ENCODE data around the gene STK32C.

STK32C gene

GRCh38 chr10:132242103-132242840 is 65.5 kb downstream of the STK32C start:
- DNase-seq = no peak

GRCh38 chr10:132241496-132241895 is 66.3 kb downstream of the STK32C start:
- no peak for DNase-seq

- no peak for DNase-seq
These were observed 66.7 kb downstream of the STK32C start for GRCh38 chr10:132241086-132241485.

- no peak for DNase-seq
These were observed 67.2 kb downstream of the STK32C start for GRCh38 chr10:132240581-132240980.

GRCh38 chr10:132240156-132240555 is 67.6 kb downstream of the STK32C start:
- DNase-seq = no peak

- no peak for DNase-seq
These were observed 68.4 kb downstream of the STK32C start for GRCh38 chr10:132239126-132240031.

- peak; percentile 76 for DNase-seq
These were observed 69.2 kb downstream of the STK32C start for GRCh38 chr10:132238371-132239125.

GRCh38 chr10:132237871-132238270 is 69.9 kb downstream of the STK32C start:
- DNase-seq = no peak

GRCh38 chr10:132237396-132237795 is 70.4 kb downstream of the STK32C start:
- no peak for DNase-seq

- DNase-seq = no peak
These were observed 70.9 kb downstream of the STK32C start for GRCh38 chr10:132236881-132237280.

- DNase-seq = no peak
These were observed 71.6 kb downstream of the STK32C start for GRCh38 chr10:132236161-132236560.

GRCh38 chr10:132234860-132235259 is 72.9 kb downstream of the STK32C start:
- no peak for DNase-seq

- no peak for DNase-seq
These were observed 74.2 kb downstream of the STK32C start for GRCh38 chr10:132233501-132234085.

GRCh38 chr10:132232981-132233380 is 74.8 kb downstream of the STK32C start:
- no peak for DNase-seq

GRCh38 chr10:132232023-132232951 is 75.5 kb downstream of the STK32C start:
- no peak for DNase-seq

GRCh38 chr10:132231656-132232022 is 76.1 kb downstream of the STK32C start:
- DNase-seq = no peak

- no peak for DNase-seq
These were observed 77.1 kb downstream of the STK32C start for GRCh38 chr10:132230557-132231210.

- no peak for DNase-seq
These were observed 77.8 kb downstream of the STK32C start for GRCh38 chr10:132229834-132230556.

- no peak for DNase-seq
These were observed 78.7 kb downstream of the STK32C start for GRCh38 chr10:132229096-132229495.

- DNase-seq = no peak
These were observed 79.1 kb downstream of the STK32C start for GRCh38 chr10:132228616-132229015.

All from islet precursor cell (in vitro differentiated cells).